Hepatocyte (in vitro differentiated cells): ENCODE data around the gene NUAK2.

Experiments used
- EZH2phosphoT487 ChIP-seq: fragments of 200-600 bp; sonication (generic); IDR thresholded peaks from one replicate; pipeline ENCODE4 v1.6.1; 2018; ENCODE audit warnings: antibody characterized with exemption, mild to moderate bottlenecking, low read depth, moderate library complexity; ENCODE audit not compliant: unreplicated experiment, severe bottlenecking
- TF ChIP-seq, protein P1 (sequence below): fragments of 200-600 bp; sonication (generic); IDR thresholded peaks from 2 replicates; pipeline ENCODE4 v1.5.1; 2016; ENCODE audit warnings: antibody characterized with exemption, mild to moderate bottlenecking; ENCODE audit not compliant: poor library complexity

DNA sequence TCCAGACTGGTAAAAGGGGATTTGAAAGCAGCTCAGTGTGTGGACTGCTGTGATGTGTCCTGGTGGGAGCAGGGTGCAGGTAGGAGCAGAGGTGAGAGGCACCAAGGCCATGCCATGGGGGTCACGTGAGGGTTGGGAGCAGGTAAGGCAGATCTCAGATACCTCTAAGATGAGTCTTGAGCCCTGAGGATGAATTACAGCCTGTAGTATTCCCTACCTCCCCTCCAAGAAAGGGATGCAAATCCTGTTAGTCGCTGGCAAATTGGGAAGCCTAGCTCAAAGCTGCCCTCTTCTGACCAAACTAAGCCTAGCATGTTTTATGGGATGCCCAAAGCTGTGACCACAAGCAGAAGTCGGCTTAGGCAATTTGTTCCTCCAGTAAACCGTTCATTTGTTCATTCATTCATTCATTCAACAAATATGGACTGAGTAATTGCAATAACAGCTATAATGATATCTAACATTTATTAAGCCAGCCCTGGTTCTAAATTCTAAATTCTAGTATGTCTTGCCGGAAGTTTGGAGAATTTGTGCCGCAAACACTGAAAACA lies 3.9 kb upstream of the NUAK2 start:
- no peak for TF ChIP-seq EZH2phosphoT487
- TF ChIP-seq, protein P1, sequence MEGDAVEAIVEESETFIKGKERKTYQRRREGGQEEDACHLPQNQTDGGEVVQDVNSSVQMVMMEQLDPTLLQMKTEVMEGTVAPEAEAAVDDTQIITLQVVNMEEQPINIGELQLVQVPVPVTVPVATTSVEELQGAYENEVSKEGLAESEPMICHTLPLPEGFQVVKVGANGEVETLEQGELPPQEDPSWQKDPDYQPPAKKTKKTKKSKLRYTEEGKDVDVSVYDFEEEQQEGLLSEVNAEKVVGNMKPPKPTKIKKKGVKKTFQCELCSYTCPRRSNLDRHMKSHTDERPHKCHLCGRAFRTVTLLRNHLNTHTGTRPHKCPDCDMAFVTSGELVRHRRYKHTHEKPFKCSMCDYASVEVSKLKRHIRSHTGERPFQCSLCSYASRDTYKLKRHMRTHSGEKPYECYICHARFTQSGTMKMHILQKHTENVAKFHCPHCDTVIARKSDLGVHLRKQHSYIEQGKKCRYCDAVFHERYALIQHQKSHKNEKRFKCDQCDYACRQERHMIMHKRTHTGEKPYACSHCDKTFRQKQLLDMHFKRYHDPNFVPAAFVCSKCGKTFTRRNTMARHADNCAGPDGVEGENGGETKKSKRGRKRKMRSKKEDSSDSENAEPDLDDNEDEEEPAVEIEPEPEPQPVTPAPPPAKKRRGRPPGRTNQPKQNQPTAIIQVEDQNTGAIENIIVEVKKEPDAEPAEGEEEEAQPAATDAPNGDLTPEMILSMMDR: peak; percentile 74
